Measurements from ENCODE around the gene NVL. TPM values are rescaled to one million over a fixed set of nuclear protein-coding genes. Genes with fewer than 3 reads are reported as not detected.

NVL gene
- total RNA-seq, 1 donor from 2014 or later: 36.2 TPM

DNA sequence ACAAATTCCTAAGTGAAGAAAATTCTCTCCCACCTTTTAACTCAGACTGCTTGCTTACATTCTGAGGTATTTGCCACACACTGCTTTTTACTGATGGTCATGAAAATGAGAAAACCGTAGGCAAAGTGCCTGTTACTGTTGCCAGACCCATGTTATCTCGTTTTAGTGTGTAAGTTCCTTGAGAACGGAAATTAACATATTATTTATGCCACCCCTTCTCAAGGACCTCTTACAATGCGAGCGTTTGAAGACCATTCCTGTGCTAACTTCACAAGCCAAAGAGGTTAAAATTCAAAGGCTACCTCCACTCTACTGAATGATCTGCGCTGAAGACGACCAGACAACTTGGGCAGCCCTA is 509 bp downstream of the NVL start:
- Histone ChIP-seq H3K9me3 (ENCODE audit: insufficient read depth, low read depth, low read length) (no peaks in the 10 kb centered on the region), H3K27me3 (ENCODE audit: insufficient read depth, low read length) (no peaks in the 10 kb centered on the region), H4K20me1 (ENCODE audit: insufficient read depth, low read length) (peaks cover 19% of the 10 kb centered on the region), H3K4me1 (ENCODE audit: insufficient read depth, low read length) (peaks cover 15% of the 10 kb centered on the region), H3K36me3 (ENCODE audit: insufficient read depth, low read length) (peaks cover 2% of the 10 kb centered on the region), H3K79me2 (ENCODE audit: insufficient read depth, low read length) (peaks cover 48% of the 10 kb centered on the region), H3K27ac (ENCODE audit: low read depth, low read length) (peak overlapping the region; percentile 99), H3K9ac (ENCODE audit: low read length) (peak overlapping the region; percentile 96), H3K4me3 (ENCODE audit: insufficient read depth, low read depth, low read length) (peak overlapping the region; percentile 98), H3K4me2 (ENCODE audit: low read length) (peak overlapping the region; percentile 97), H2AFZ (ENCODE audit: low read depth, low read length) (peak overlapping the region; percentile 94)
- Mint-ChIP-seq H3K27ac (ENCODE audit: unreplicated experiment) (peak overlapping the region; percentile 100), H3K4me1 (ENCODE audit: low read depth, unreplicated experiment) (peaks cover 11% of the 10 kb centered on the region), H3K27me3 (ENCODE audit: low read depth, unreplicated experiment) (no peaks in the 10 kb centered on the region), H3K36me3 (ENCODE audit: low read depth, unreplicated experiment) (no peaks in the 10 kb centered on the region), H3K9me3 (ENCODE audit: unreplicated experiment) (no peaks in the 10 kb centered on the region), H3K4me3 (ENCODE audit: unreplicated experiment) (peak overlapping the region; percentile 99)
- DNase-seq (ENCODE audit: low read depth) (no peak), FAIRE-seq (no peak)
- TF ChIP-seq, protein P1, sequence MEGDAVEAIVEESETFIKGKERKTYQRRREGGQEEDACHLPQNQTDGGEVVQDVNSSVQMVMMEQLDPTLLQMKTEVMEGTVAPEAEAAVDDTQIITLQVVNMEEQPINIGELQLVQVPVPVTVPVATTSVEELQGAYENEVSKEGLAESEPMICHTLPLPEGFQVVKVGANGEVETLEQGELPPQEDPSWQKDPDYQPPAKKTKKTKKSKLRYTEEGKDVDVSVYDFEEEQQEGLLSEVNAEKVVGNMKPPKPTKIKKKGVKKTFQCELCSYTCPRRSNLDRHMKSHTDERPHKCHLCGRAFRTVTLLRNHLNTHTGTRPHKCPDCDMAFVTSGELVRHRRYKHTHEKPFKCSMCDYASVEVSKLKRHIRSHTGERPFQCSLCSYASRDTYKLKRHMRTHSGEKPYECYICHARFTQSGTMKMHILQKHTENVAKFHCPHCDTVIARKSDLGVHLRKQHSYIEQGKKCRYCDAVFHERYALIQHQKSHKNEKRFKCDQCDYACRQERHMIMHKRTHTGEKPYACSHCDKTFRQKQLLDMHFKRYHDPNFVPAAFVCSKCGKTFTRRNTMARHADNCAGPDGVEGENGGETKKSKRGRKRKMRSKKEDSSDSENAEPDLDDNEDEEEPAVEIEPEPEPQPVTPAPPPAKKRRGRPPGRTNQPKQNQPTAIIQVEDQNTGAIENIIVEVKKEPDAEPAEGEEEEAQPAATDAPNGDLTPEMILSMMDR (IDR thresholded peaks at IDR 0.05; ENCODE audit: insufficient read depth, low read depth, low read length): no peak
- no peak for TF ChIP-seq EZH2 (IDR thresholded peaks at IDR 0.05; ENCODE audit: insufficient read depth, low read length)

DNA sequence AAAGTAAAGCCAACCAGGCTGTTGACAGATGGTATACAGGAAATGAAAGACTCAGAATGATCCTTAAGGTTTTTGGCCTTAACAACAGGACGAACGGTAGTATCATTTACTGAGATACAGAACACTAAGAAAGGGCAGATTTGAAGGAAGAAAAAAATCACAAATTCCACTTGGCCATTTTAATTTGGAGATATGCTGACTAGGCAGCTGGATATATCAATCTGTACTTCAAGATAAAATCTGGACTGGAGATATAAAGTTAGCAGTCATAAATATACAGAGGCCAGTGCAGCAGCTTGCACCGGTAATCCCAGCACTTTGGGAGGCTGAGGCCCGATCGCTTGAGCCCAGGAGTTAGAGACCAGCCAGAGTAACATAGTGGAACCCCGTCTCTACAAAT is 1.3 kb downstream of the NVL start:
- no peaks in the 10 kb centered on the region for H3K9me3 Mint-ChIP-seq (ENCODE audit: unreplicated experiment)
- H3K36me3 Mint-ChIP-seq (ENCODE audit: low read depth, unreplicated experiment): no peaks in the 10 kb centered on the region
- H3K36me3 ChIP-seq (ENCODE audit: insufficient read depth, low read length): peaks cover 3% of the 10 kb centered on the region
- no peak overlapping the region for H2AFZ ChIP-seq (ENCODE audit: low read depth, low read length)
- peak overlapping the region; percentile 2 for H3K9ac ChIP-seq (ENCODE audit: low read length)
- H3K27ac Mint-ChIP-seq (ENCODE audit: unreplicated experiment): no peak overlapping the region
- DNase-seq (ENCODE audit: low read depth) (no peak), FAIRE-seq (no peak)
- peak overlapping the region; percentile 97 for H3K4me2 ChIP-seq (ENCODE audit: low read length)
- H3K4me1 ChIP-seq (ENCODE audit: insufficient read depth, low read length): peaks cover 10% of the 10 kb centered on the region
- H3K79me2 ChIP-seq (ENCODE audit: insufficient read depth, low read length): peaks cover 56% of the 10 kb centered on the region
- TF ChIP-seq, protein P1 (IDR thresholded peaks at IDR 0.05; ENCODE audit: insufficient read depth, low read depth, low read length): no peak
- TF ChIP-seq EZH2 (IDR thresholded peaks at IDR 0.05; ENCODE audit: insufficient read depth, low read length): no peak
- H3K4me3 ChIP-seq (ENCODE audit: insufficient read depth, low read depth, low read length): peak overlapping the region; percentile 98
- H3K27me3 Mint-ChIP-seq (ENCODE audit: low read depth, unreplicated experiment): no peaks in the 10 kb centered on the region
- H3K4me1 Mint-ChIP-seq (ENCODE audit: low read depth, unreplicated experiment): peaks cover 7% of the 10 kb centered on the region
- peak overlapping the region; percentile 73 for H3K4me3 Mint-ChIP-seq (ENCODE audit: unreplicated experiment)
- H3K9me3 ChIP-seq (ENCODE audit: insufficient read depth, low read depth, low read length): no peaks in the 10 kb centered on the region
- peaks cover 24% of the 10 kb centered on the region for H4K20me1 ChIP-seq (ENCODE audit: insufficient read depth, low read length)
- H3K27ac ChIP-seq (ENCODE audit: low read depth, low read length): no peak overlapping the region
- no peaks in the 10 kb centered on the region for H3K27me3 ChIP-seq (ENCODE audit: insufficient read depth, low read length)

DNA sequence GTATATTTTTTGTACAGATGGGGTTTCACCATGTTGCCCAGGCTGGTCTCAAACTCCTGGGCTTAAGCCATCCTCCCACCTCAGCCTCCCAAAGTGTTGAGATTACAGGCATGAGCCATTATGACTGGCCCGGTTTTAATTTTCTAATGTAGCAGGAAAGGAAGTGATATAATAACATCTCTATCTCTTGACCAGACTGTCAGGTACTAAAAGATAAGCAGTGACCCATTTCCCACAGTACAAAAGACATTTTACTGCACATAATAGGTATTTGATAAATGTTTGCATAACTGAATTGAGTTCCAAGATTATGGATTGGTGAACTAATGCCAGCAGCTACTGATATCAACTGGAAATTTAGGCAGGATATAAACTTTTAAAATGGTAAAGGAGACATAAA is 4.0 kb downstream of the NVL start:
- Histone ChIP-seq H3K4me1 (ENCODE audit: insufficient read depth, low read length) (peaks cover 8% of the 10 kb centered on the region), H3K27ac (ENCODE audit: low read depth, low read length) (no peak overlapping the region), H3K4me3 (ENCODE audit: insufficient read depth, low read depth, low read length) (no peak overlapping the region), H2AFZ (ENCODE audit: low read depth, low read length) (no peak overlapping the region), H3K9ac (ENCODE audit: low read length) (no peak overlapping the region), H3K9me3 (ENCODE audit: insufficient read depth, low read depth, low read length) (no peaks in the 10 kb centered on the region), H3K36me3 (ENCODE audit: insufficient read depth, low read length) (peaks cover 7% of the 10 kb centered on the region), H3K79me2 (ENCODE audit: insufficient read depth, low read length) (peaks cover 82% of the 10 kb centered on the region), H3K4me2 (ENCODE audit: low read length) (no peak overlapping the region), H3K27me3 (ENCODE audit: insufficient read depth, low read length) (no peaks in the 10 kb centered on the region), H4K20me1 (ENCODE audit: insufficient read depth, low read length) (peaks cover 42% of the 10 kb centered on the region)
- H3K27ac Mint-ChIP-seq (ENCODE audit: unreplicated experiment): no peak overlapping the region
- FAIRE-seq: no peak
- no peak overlapping the region for H3K4me3 Mint-ChIP-seq (ENCODE audit: unreplicated experiment)
- H3K9me3 Mint-ChIP-seq (ENCODE audit: unreplicated experiment): no peaks in the 10 kb centered on the region
- H3K27me3 Mint-ChIP-seq (ENCODE audit: low read depth, unreplicated experiment): no peaks in the 10 kb centered on the region
- no peaks in the 10 kb centered on the region for H3K36me3 Mint-ChIP-seq (ENCODE audit: low read depth, unreplicated experiment)
- DNase-seq (ENCODE audit: low read depth): no peak
- peaks cover 9% of the 10 kb centered on the region for H3K4me1 Mint-ChIP-seq (ENCODE audit: low read depth, unreplicated experiment)
- no peak for TF ChIP-seq EZH2 (IDR thresholded peaks at IDR 0.05; ENCODE audit: insufficient read depth, low read length)
- TF ChIP-seq, protein P1 (IDR thresholded peaks at IDR 0.05; ENCODE audit: insufficient read depth, low read depth, low read length): no peak

Measured in astrocyte (in vitro differentiated cells and primary cell).